GM12865 (cell line): ENCODE data around the gene UVRAG.

ENCODE experiments used
- DNase-seq: peaks from one replicate; pipeline ENCODE4 v3.0.0; 2010; ENCODE audit warnings: low read depth
- H3K4me3 ChIP-seq: 2 replicates; pipeline ENCODE4 v1.5.1; 2011; ENCODE audit warnings: mild to moderate bottlenecking, low read depth, low read length, control low read depth
- TF ChIP-seq, protein P1 (sequence below): IDR thresholded peaks from 2 replicates; pipeline ENCODE4 v1.5.1; 2011; ENCODE audit warnings: low read length, control low read depth, low read depth, inconsistent platforms; ENCODE audit not compliant: insufficient read depth; ENCODE audit errors: missing control alignments

Gene UVRAG

DNA sequence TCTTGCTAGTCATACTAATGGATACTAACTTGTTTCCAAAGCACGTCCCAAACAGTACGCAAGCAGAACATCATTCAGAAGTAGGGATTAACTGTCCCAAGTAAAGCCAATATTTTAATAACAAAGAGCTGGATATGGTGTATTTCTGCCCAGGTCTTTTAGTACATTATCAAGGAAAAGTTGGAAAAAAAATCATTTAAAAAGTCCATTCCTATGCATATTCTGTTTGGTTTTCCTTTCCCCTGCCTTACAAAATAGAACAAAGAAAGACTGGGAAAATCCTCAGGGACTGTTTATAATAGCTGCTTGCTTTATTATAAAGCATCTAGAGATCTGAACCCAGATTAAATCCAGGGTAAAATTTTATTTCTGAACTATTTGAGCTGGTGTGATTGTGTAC is 83.9 kb downstream of the UVRAG start:
- no peak overlapping the region for H3K4me3 ChIP-seq
- TF ChIP-seq, protein P1, sequence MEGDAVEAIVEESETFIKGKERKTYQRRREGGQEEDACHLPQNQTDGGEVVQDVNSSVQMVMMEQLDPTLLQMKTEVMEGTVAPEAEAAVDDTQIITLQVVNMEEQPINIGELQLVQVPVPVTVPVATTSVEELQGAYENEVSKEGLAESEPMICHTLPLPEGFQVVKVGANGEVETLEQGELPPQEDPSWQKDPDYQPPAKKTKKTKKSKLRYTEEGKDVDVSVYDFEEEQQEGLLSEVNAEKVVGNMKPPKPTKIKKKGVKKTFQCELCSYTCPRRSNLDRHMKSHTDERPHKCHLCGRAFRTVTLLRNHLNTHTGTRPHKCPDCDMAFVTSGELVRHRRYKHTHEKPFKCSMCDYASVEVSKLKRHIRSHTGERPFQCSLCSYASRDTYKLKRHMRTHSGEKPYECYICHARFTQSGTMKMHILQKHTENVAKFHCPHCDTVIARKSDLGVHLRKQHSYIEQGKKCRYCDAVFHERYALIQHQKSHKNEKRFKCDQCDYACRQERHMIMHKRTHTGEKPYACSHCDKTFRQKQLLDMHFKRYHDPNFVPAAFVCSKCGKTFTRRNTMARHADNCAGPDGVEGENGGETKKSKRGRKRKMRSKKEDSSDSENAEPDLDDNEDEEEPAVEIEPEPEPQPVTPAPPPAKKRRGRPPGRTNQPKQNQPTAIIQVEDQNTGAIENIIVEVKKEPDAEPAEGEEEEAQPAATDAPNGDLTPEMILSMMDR: no peak
- DNase-seq: no peak

DNA sequence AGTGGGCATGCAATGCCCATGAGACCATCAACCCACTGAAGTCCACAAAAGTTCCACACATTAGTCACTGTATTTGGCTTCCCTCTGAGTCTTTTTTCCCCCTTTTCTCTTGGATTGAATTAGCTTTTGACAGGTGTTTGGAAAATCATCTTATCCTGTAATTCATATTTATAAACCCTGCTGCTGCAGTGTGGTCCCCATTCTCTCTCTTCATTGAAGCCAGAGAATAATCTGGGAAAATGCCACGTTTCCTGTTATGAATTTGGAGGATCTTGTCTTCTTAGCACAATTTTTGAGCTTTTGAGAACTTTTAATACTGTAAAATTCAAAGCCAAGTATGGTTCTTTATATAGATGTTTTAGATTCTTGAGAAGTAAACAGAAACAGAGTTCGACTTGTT is 84.8 kb downstream of the UVRAG start:
- no peak overlapping the region for H3K4me3 ChIP-seq
- TF ChIP-seq, protein P1: no peak
- no peak for DNase-seq

DNA sequence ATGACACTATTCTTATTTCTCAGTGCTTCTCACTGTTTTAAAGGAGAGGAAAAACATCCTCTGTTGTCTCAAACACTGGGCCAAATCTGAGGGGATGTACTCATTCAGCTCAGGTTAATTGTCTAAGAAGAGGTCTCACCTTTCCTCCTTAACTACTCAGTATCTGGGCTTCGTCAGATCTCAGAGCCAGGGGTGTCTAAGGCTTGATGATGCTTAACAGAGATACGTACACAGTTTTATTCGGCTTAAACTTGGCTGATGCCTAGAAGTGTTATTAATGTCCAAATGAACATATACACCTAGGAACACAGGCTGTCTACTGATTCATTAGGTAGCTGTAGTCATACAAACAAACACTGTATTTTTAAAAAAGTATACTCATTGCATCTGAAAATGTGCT is 85.8 kb downstream of the UVRAG start:
- TF ChIP-seq, protein P1: no peak
- no peak overlapping the region for H3K4me3 ChIP-seq
- DNase-seq: no peak

DNA sequence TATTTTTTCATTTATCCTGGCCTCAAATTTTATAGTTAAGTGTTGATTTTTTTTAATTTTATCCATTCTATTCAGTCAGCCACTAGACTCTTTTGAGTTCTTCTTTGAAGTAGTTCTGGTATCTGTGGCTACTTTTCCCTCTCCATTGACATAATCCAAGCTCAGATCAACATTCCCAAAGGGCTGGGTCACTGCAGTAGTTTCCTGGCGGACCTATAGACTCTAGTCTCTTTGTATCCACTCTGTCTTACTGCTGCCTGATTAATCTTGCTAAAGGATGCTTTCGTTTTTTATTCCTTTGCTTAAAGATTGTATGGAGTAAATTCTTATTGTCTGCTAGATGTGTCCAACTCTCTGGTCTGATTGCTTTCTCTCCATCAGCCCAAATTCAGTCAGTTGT is 87.6 kb downstream of the UVRAG start:
- TF ChIP-seq, protein P1: no peak
- no peak overlapping the region for H3K4me3 ChIP-seq
- no peak for DNase-seq

DNA sequence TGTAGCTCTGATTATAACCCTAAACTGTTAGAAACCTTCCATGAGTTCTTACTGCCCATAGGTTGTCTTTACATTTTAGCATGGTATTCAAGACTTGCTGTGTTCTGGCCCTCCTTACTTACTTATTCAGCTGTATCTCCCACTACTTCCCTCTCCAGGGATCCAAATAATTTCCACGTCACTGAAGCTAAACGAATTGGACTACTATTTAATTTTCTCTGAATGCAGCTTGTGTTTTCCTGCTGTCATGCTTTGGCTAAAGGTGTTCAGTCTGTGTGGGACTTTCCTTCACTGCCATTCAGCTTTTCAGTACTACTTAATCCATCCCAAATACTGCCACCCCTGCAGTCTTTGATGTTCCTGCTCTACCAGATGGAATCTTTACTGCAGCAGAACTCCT is 88.3 kb downstream of the UVRAG start:
- H3K4me3 ChIP-seq: no peak overlapping the region
- no peak for DNase-seq
- TF ChIP-seq, protein P1: no peak

DNA sequence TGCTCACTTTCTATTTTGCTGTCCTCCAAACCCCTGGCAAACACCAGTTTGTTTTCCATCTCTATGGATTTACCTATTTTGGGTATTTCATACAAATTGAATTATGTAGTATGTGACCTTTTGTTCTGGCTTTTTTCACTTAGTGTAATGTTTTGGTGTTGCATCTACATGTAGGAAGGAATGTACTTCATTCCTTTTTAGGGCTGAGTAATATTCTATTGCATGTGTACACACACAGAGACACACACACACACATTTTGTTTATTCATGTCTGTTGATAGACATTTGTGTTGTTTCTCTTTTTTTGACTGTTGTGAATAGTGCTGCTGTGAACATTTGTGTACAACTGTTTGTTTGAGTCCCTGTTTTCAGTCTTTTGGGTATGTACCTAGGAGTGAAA is 90.4 kb downstream of the UVRAG start:
- DNase-seq: no peak
- no peak overlapping the region for H3K4me3 ChIP-seq

More for the DNA sequence above, 90.4 kb downstream of the UVRAG start:
- TF ChIP-seq, protein P1: no peak
